Esophagus squamous epithelium (tissue), 5 donors: ENCODE data around the gene CLDN15. TPM values are rescaled to one million over a fixed set of nuclear protein-coding genes. Genes with fewer than 3 reads are reported as not detected.
A peak's percentile ranks its signal among the peaks of the same experiment; 100 is the strongest.

ENCODE experiments used
- DNase-seq: peaks from one replicate; lab custom pipeline; 2025; lab: John Stamatoyannopoulos, UW
- H3K27ac ChIP-seq, 4 donors: fragments of 200-600 bp; sonication (generic); one replicate each; pipeline ENCODE4 v1.5.1; 2016 to 2019; ENCODE audit warnings: mild to moderate bottlenecking in 1 of 4
- H3K27me3 ChIP-seq, 4 donors: fragments of 200-600 bp; sonication (generic); 1 replicate in 3 of 4; 2 replicates in 1 of 4; pipeline versions ENCODE4 v1.5.1 to v1.6.0; 2017 to 2021; ENCODE audit warnings: antibody characterized with exemption in 1 of 4
- H3K36me3 ChIP-seq, 3 donors: fragments of 200-600 bp; sonication (generic); one replicate each; pipeline ENCODE4 v1.5.1; 2016 to 2019
- H3K4me1 ChIP-seq, 3 donors: fragments of 200-600 bp; sonication (generic); one replicate each; pipeline ENCODE4 v1.5.1; 2017 to 2019
- H3K4me3 ChIP-seq, 4 donors: fragments of 200-600 bp; sonication (generic); 1 replicate in 3 of 4; 2 replicates in 1 of 4; pipeline ENCODE4 v1.5.1; 2016 to 2019; ENCODE audit warnings: mild to moderate bottlenecking in 2 of 4, moderate library complexity in 1 of 4
- H3K9me3 ChIP-seq, 3 donors: fragments of 200-600 bp; sonication (generic); one replicate each; pipeline ENCODE4 v1.5.1; 2016 to 2019
- CTCF ChIP-seq, 6 experiments: fragments of 450-650 bp in 4 of 6; fragments of 200-600 bp in 2 of 6; sonication (generic) in 2 of 6; IDR thresholded peaks; one replicate each; pipeline ENCODE4 v1.5.1; 2016 to 2019; ENCODE audit warnings: antibody characterized with exemption in 6 of 6, mild to moderate bottlenecking in 4 of 6, moderate library complexity in 4 of 6
- POLR2A ChIP-seq, 4 donors: fragments of 450-650 bp; IDR thresholded peaks; one replicate each; pipeline ENCODE4 v1.6.1; 2017; ENCODE audit warnings: antibody characterized with exemption in 4 of 4, mild to moderate bottlenecking in 4 of 4, moderate library complexity in 3 of 4
- WGBS, 2 donors: methylation state at CpG; one replicate each; pipeline ENCODE4 v1.1.5; 2018; 5-methylcytosine and 5-hydroxymethylcytosine counted together
- intact Hi-C: fragments of 100-400 bp; cut with DNase I; formaldehyde crosslinking; loops from one replicate; pipeline ENCODE4 v1.15.0; 2022
- total RNA-seq, 4 donors: library from RNA; depleted of rRNA; stranded (reverse); fragments of >200 nt; gene quantifications; one replicate each; pipeline ENCODE4 v1.1.0, GENCODE V29; 2016
- donor health status: DM: yes; HTN: yes; CAD: no.

The CLDN15 gene
- total RNA-seq, 4 donors from 2014 or later: 3.1 to 6.7 (median 4.2) TPM

DNA sequence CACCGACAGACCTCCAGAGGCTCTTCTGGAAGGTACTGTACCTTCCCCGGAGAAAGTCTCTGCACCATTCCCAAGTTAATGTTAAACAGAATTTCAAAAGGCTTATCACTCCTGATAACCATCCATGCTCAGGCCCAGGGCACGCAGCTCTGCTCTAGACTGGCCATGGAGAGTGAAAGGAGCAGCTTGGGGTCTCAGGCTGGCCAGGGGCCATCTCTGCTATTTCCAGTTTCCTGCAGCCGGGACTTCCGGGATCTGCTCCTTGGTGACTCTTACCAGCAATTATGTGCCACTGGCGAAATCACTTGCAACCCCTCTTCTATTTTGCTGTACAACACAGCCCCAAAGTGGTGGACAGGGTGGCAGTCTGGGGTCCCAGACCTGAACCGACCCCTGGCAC is 6.0 kb downstream of the CLDN15 start:
- no peak for TF ChIP-seq POLR2A (IDR thresholded peaks at IDR 0.05)
- TF ChIP-seq CTCF (IDR thresholded peaks at IDR 0.05): no peak
- no peaks in the 10 kb centered on the region for H3K27me3 ChIP-seq
- H3K36me3 ChIP-seq: peaks cover 0 to 46% (median 9%) of the 10 kb centered on the region in 3 donors
- intact Hi-C loops: no loop called here
- DNase-seq: no peak
- H3K4me1 ChIP-seq: peaks cover 7 to 41% (median 11%) of the 10 kb centered on the region in 3 donors
- no peaks in the 10 kb centered on the region for H3K9me3 ChIP-seq
- WGBS, 2 donors: 50 to 60% methylated on average over 5 to 6 of the region's 7 CpGs
- H3K27ac ChIP-seq: peak overlapping the region; percentile 62 to 81 (median 70)
- peak overlapping the region in 3 of 4 donors; percentile 45 to 63 (median 47) for H3K4me3 ChIP-seq

DNA sequence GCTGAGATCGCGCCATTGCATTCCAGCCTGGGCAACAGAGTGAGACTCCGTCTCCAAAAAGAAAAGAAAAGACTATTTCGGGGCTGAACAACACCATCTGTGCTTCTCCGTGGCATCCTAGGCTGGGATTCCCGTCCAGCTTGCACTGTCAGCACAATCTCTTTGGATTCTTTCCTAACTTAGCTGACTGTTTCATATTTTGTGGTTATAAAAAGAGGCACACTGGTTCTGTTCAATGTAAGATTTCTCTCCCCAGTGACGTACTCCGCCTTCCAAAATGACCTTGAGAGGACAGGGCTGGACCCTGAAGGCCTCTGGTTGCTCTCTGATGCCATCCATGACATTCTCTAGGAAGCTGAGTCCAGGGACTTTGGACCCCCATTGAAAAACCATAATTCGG is 10.9 kb downstream of the CLDN15 start:
- no peak for TF ChIP-seq POLR2A (IDR thresholded peaks at IDR 0.05)
- no peak for TF ChIP-seq CTCF (IDR thresholded peaks at IDR 0.05)
- WGBS, 2 donors: 84 to 91% methylated on average over 8 to 9 of the region's 9 CpGs
- peaks cover 23 to 83% (median 24%) of the 10 kb centered on the region in 3 donors for H3K36me3 ChIP-seq
- H3K9me3 ChIP-seq: no peaks in the 10 kb centered on the region
- no peaks in the 10 kb centered on the region for H3K27me3 ChIP-seq
- H3K4me1 ChIP-seq: peaks cover under 1 to 9% (median 3%) of the 10 kb centered on the region in 3 donors
- H3K4me3 ChIP-seq: no peak overlapping the region
- DNase-seq: no peak
- H3K27ac ChIP-seq: no peak overlapping the region
- intact Hi-C loops: no loop called here

DNA sequence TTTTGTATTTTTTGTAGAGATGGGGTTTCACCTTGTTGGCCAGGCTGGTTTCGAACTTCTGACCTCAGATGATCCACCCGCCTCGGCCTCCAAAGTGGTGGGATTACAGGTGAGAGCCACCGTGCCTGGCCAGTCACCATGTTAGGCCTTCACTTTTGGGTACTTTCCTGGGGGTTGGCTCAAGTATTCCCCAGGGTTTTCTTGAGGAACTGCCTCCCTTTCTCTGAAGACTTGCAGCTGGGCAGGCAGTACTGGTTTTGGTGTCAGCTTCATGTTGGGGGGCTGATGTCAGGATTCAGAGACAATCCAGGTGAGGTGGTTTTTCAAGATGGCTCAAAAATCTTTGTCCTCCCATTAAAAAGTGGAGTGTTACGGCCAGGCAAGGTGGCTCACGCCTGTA is 12.0 kb downstream of the CLDN15 start:
- WGBS, 2 donors: 84 to 96% methylated on average over 5 to 6 of the region's 6 CpGs
- no peaks in the 10 kb centered on the region for H3K27me3 ChIP-seq
- DNase-seq: no peak
- peaks cover 23 to 93% (median 24%) of the 10 kb centered on the region in 3 donors for H3K36me3 ChIP-seq
- intact Hi-C loops: no loop called here
- peaks cover 0 to 12% (median 0%) of the 10 kb centered on the region in 3 donors for H3K4me1 ChIP-seq
- H3K27ac ChIP-seq: no peak overlapping the region
- TF ChIP-seq POLR2A (IDR thresholded peaks at IDR 0.05) (no peak), CTCF (IDR thresholded peaks at IDR 0.05) (no peak)
- no peak overlapping the region for H3K4me3 ChIP-seq
- H3K9me3 ChIP-seq: no peaks in the 10 kb centered on the region

- peaks cover 6 to 33% (median 14%) of the 10 kb centered on the region in 3 donors for H3K4me1 ChIP-seq
- TF ChIP-seq POLR2A (IDR thresholded peaks at IDR 0.05): no peak
- H3K27ac ChIP-seq: no peak overlapping the region
- H3K36me3 ChIP-seq: peaks cover 23 to 80% (median 24%) of the 10 kb centered on the region in 3 donors
- H3K27me3 ChIP-seq: no peaks in the 10 kb centered on the region
- no peak for DNase-seq
- no peaks in the 10 kb centered on the region for H3K9me3 ChIP-seq
- WGBS, 2 donors: 93 to 96% methylated on average over 7 to 12 of the region's 15 CpGs
- H3K4me3 ChIP-seq: no peak overlapping the region
- intact Hi-C loops: no loop called here
Observed at GRCh38 chr7:101223528-101223927, 14.1 kb downstream of the CLDN15 start.

DNA sequence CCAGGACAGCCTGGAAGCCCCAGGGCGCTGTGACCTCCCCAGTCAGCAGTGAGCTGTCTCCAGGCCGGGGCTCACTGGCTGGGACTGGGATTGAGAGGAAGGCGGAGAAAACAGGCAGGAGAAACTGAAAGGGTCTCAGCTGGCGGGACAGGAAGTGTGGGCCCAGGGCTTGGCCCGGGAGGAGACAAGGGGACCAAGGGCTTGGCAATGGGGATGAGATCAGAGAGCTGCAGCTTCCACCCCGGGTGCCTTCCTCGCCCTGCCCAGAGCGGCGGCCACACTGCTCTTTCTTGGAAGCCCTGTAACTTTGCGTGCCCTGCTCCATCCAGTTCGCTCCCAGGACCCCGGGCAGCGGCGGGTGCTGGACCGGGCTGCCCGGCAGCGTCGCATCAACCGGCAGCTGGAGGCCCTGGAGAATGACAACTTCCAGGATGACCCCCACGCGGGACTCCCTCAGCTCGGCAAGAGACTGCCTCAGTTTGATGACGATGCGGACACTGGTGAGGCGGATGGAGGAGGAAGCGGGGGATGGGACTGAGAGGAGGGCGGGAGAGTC is 15.2 kb downstream of the CLDN15 start:
- WGBS, 2 donors: 87 to 95% methylated on average over 10 to 12 of the region's 27 CpGs
- intact Hi-C loops: no loop called here
- no peak overlapping the region for H3K27ac ChIP-seq
- peaks cover 20 to 69% (median 23%) of the 10 kb centered on the region in 3 donors for H3K36me3 ChIP-seq
- peaks cover 8 to 36% (median 15%) of the 10 kb centered on the region in 3 donors for H3K4me1 ChIP-seq
- DNase-seq: no peak
- no peak overlapping the region for H3K4me3 ChIP-seq
- H3K27me3 ChIP-seq: no peaks in the 10 kb centered on the region
- TF ChIP-seq POLR2A (IDR thresholded peaks at IDR 0.05) (no peak), CTCF (IDR thresholded peaks at IDR 0.05) (no peak)
- H3K9me3 ChIP-seq: no peaks in the 10 kb centered on the region
